OCI-LY1 (cell line): Measurements from ENCODE around the gene TUBB1.

ENCODE experiments used
- H2AFZ ChIP-seq: fragments of 200-600 bp; sonication (generic), shearing (Covaris generic); 2 replicates; pipeline ENCODE4 v1.6.0; 2014; ENCODE audit warnings: antibody characterized with exemption, mild to moderate bottlenecking, low read length
- H3F3A ChIP-seq: fragments of 200-600 bp; sonication (generic), shearing (Covaris generic); 2 replicates; pipeline ENCODE4 v1.6.0; 2014; ENCODE audit warnings: mild to moderate bottlenecking, antibody characterized with exemption, low read length, moderate library complexity; ENCODE audit not compliant: insufficient read depth
- H3K27ac ChIP-seq: fragments of 200-600 bp; sonication (generic); 2 replicates; pipeline ENCODE4 v1.5.1; 2014; ENCODE audit warnings: low read length, mixed run types, mild to moderate bottlenecking, low read depth; ENCODE audit not compliant: poor library complexity, severe bottlenecking
- H3K27me3 ChIP-seq: fragments of 200-600 bp; sonication (generic); 2 replicates; pipeline ENCODE4 v1.6.0; 2014; ENCODE audit warnings: antibody characterized with exemption, mild to moderate bottlenecking, low read length, moderate library complexity; ENCODE audit not compliant: insufficient read depth
- H3K36me3 ChIP-seq: fragments of 200-600 bp; sonication (generic); 2 replicates; pipeline ENCODE4 v1.6.1; 2014; ENCODE audit warnings: mild to moderate bottlenecking, antibody characterized with exemption, low read length, moderate library complexity, mixed read lengths; ENCODE audit not compliant: insufficient read depth
- H3K4me1 ChIP-seq: fragments of 200-600 bp; sonication (generic); 2 replicates; pipeline ENCODE4 v1.5.1; 2014; ENCODE audit warnings: mild to moderate bottlenecking, low read length, moderate library complexity; ENCODE audit not compliant: insufficient read depth, severe bottlenecking
- H3K4me2 ChIP-seq: fragments of 200-600 bp; sonication (generic), shearing (Covaris generic); 2 replicates; pipeline ENCODE4 v1.6.1; 2014; ENCODE audit warnings: low read length
- H3K4me3 ChIP-seq: fragments of 200-600 bp; sonication (generic); 2 replicates; pipeline ENCODE4 v1.5.1; 2014; ENCODE audit warnings: low read length, low read depth, mild to moderate bottlenecking, mixed read lengths; ENCODE audit not compliant: poor library complexity, severe bottlenecking
- H3K79me2 ChIP-seq: fragments of 200-600 bp; shearing (Covaris generic); 2 replicates; pipeline ENCODE4 v1.6.1; 2016; ENCODE audit warnings: mixed run types, low read length, mixed read lengths; ENCODE audit not compliant: insufficient read depth
- H3K9ac ChIP-seq: fragments of 200-600 bp; sonication (generic), shearing (Covaris generic); 2 replicates; pipeline ENCODE4 v1.6.1; 2014; ENCODE audit warnings: mild to moderate bottlenecking, low read length, mixed read lengths
- H3K9me2 ChIP-seq: fragments of 200-600 bp; sonication (generic), shearing (Covaris generic); 2 replicates; pipeline ENCODE4 v1.6.1; 2014; ENCODE audit warnings: low read depth, mild to moderate bottlenecking, low read length, mixed read lengths
- H3K9me3 ChIP-seq: fragments of 200-600 bp; shearing (Covaris generic); 2 replicates; pipeline ENCODE4 v1.6.1; 2014; ENCODE audit warnings: low read length, mixed read lengths
- H4K20me1 ChIP-seq: fragments of 200-600 bp; sonication (generic), shearing (Covaris generic); 2 replicates; pipeline ENCODE4 v1.6.0; 2016; ENCODE audit warnings: mild to moderate bottlenecking, low read length; ENCODE audit not compliant: insufficient read depth
- EZH2 ChIP-seq: fragments of 200-600 bp; sonication (generic), shearing (Covaris generic); IDR thresholded peaks from 2 replicates; pipeline ENCODE4 v1.8.0; 2017; ENCODE audit warnings: borderline replicate concordance, mixed run types, mild to moderate bottlenecking, antibody characterized with exemption, low read length, moderate library complexity, mixed read lengths
- TF ChIP-seq, protein P1 (sequence below): fragments of 200-600 bp; sonication (generic), shearing (Covaris generic); IDR thresholded peaks from 2 replicates; pipeline ENCODE4 v1.5.1; 2017; ENCODE audit warnings: mild to moderate bottlenecking, antibody characterized with exemption, low read length, moderate library complexity, mixed read lengths

TUBB1 gene

DNA sequence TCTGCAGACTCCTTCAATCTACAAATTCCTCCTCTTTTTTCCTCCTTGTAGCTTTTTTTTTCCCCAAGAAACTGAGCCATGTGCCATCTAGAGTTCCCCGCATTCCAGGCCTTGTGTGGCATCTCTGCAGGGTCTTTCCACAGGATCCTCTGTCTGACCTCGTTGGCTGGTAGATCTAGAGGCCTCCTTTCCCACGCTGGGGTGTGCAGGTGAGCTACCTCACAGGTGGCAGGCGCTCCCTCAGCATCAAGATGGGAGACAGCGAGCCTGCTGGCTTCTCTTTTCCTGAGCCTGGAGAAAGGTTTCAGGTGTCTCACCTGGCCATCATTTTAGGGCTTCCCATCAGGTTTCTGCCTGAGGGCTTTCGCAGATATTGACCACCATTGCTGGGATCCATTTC lies 47.8 kb upstream of the TUBB1 start:
- H2AFZ ChIP-seq = no peak overlapping the region

DNA sequence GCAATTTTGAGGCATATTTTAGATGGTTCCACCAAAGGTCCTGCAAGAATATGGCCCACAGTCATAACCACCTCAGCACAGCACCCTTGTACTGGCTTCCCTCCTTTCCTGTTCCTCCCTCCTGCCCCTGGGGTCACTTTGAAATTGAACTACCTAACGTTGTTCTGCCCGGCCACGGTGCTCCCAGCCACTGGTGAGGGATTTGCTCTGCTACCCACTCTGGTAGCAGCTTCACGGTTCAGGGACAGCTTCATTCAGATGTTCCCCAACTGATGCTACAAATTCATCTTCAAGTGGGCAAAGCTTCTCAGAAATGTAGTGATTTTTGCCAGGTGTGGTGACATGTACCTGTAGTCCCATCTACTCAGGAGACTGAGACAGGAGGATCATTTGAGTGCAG lies 46.0 kb upstream of the TUBB1 start:
- Histone ChIP-seq H3K79me2 (no peaks in the 10 kb centered on the region), H3K9me3 (peaks cover 12% of the 10 kb centered on the region), H3K4me1 (no peaks in the 10 kb centered on the region), H3K27ac (no peak overlapping the region), H3K4me2 (no peak overlapping the region), H2AFZ (no peak overlapping the region), H3K27me3 (peaks cover 6% of the 10 kb centered on the region; the same call in 1 of the 2 replicates), H4K20me1 (no peaks in the 10 kb centered on the region), H3K9ac (no peak overlapping the region), H3F3A (no peaks in the 10 kb centered on the region), H3K4me3 (no peak overlapping the region), H3K36me3 (peaks cover 3% of the 10 kb centered on the region; the same call in 1 of the 2 replicates), H3K9me2 (no peaks in the 10 kb centered on the region)
- TF ChIP-seq, protein P1, sequence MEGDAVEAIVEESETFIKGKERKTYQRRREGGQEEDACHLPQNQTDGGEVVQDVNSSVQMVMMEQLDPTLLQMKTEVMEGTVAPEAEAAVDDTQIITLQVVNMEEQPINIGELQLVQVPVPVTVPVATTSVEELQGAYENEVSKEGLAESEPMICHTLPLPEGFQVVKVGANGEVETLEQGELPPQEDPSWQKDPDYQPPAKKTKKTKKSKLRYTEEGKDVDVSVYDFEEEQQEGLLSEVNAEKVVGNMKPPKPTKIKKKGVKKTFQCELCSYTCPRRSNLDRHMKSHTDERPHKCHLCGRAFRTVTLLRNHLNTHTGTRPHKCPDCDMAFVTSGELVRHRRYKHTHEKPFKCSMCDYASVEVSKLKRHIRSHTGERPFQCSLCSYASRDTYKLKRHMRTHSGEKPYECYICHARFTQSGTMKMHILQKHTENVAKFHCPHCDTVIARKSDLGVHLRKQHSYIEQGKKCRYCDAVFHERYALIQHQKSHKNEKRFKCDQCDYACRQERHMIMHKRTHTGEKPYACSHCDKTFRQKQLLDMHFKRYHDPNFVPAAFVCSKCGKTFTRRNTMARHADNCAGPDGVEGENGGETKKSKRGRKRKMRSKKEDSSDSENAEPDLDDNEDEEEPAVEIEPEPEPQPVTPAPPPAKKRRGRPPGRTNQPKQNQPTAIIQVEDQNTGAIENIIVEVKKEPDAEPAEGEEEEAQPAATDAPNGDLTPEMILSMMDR = no peak
- TF ChIP-seq EZH2 = no peak

More for the DNA sequence above, 47.8 kb upstream of the TUBB1 start:
- H3K9me2 ChIP-seq = no peaks in the 10 kb centered on the region
- no peaks in the 10 kb centered on the region for H3F3A ChIP-seq
- TF ChIP-seq, protein P1 = no peak
- no peak for TF ChIP-seq EZH2
- H3K9ac ChIP-seq = no peak overlapping the region
- peaks cover 3% of the 10 kb centered on the region; the same call in 1 of the 2 replicates for H3K36me3 ChIP-seq
- no peak overlapping the region for H3K4me2 ChIP-seq
- H3K27ac ChIP-seq = no peak overlapping the region
- no peak overlapping the region for H3K4me3 ChIP-seq
- H3K79me2 ChIP-seq = no peaks in the 10 kb centered on the region
- H4K20me1 ChIP-seq = no peaks in the 10 kb centered on the region
- H3K27me3 ChIP-seq = peaks cover 6% of the 10 kb centered on the region; the same call in 1 of the 2 replicates
- no peaks in the 10 kb centered on the region for H3K4me1 ChIP-seq
- H3K9me3 ChIP-seq = peaks cover 12% of the 10 kb centered on the region

DNA sequence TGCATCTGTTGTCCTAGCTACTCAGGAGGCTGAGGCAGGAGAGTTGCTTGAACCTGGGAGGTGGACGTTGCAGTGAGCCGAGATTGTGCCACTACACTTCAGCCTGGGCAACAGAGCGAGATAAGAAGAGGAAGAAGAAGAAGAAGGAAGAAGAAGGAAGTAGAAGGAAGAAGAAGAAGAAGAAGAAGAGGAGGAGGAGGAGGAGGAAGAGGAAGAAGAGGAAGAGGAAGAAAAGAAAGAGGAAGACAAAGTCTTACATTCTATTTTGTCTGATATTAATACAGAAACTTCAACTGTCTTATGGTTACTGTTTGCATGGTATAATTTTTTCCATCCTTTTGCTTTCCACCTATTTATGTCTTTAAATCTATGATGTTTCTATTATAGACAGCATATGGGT lies 45.4 kb upstream of the TUBB1 start:
- peaks cover 3% of the 10 kb centered on the region; the same call in 1 of the 2 replicates for H3K36me3 ChIP-seq
- H3K4me3 ChIP-seq = no peak overlapping the region
- H3K9me2 ChIP-seq = no peaks in the 10 kb centered on the region
- H2AFZ ChIP-seq = no peak overlapping the region
- peaks cover 6% of the 10 kb centered on the region; the same call in 1 of the 2 replicates for H3K27me3 ChIP-seq
- H3F3A ChIP-seq = no peaks in the 10 kb centered on the region
- H3K4me2 ChIP-seq = no peak overlapping the region
- peaks cover 6% of the 10 kb centered on the region for H3K4me1 ChIP-seq
- H3K27ac ChIP-seq = no peak overlapping the region
- H3K9me3 ChIP-seq = peaks cover 12% of the 10 kb centered on the region
- H4K20me1 ChIP-seq = no peaks in the 10 kb centered on the region
- no peak for TF ChIP-seq EZH2
- TF ChIP-seq, protein P1 = no peak
- H3K9ac ChIP-seq = no peak overlapping the region
- no peaks in the 10 kb centered on the region for H3K79me2 ChIP-seq
